Thyroid gland (tissue), 4 donors: ENCODE data around the gene EFCAB13. TPM values are rescaled to one million over a fixed set of nuclear protein-coding genes. Genes with fewer than 3 reads are reported as not detected.

Source experiments
- DNase-seq, 2 donors: peaks; one replicate each; pipeline ENCODE4 v3.0.0-alpha.2; 2019
- H3K27ac ChIP-seq, 3 donors: fragments of 200-600 bp; sonication (generic); 1 replicate in 2 of 3; 2 replicates in 1 of 3; pipeline ENCODE4 v1.5.1; 2016 to 2019; ENCODE audit warnings: mild to moderate bottlenecking in 1 of 3, moderate library complexity in 1 of 3
- H3K27me3 ChIP-seq: fragments of 200-600 bp; sonication (generic); one replicate; pipeline ENCODE4 v1.5.1; 2019
- H3K36me3 ChIP-seq, 2 donors: fragments of 200-600 bp; sonication (generic); one replicate each; pipeline ENCODE4 v1.5.1; 2016 to 2019
- H3K4me1 ChIP-seq, 2 donors: fragments of 200-600 bp; sonication (generic); one replicate each; pipeline ENCODE4 v1.5.1; 2017 to 2019
- H3K4me3 ChIP-seq, 3 donors: fragments of 200-600 bp; sonication (generic); replicated peaks in 1 of 3; 1 replicate in 2 of 3; 2 replicates in 1 of 3; pipeline ENCODE4 v1.5.1; 2016; ENCODE audit warnings: mild to moderate bottlenecking in 1 of 3
- H3K9me3 ChIP-seq: fragments of 200-600 bp; sonication (generic); one replicate; pipeline ENCODE4 v1.5.1; 2017
- CTCF ChIP-seq, 6 experiments: fragments of 200-600 bp in 3 of 6; fragments of 450-650 bp in 3 of 6; sonication (generic) in 3 of 6; IDR thresholded peaks; one replicate each; pipeline ENCODE4 v1.5.1; 2016 to 2019; ENCODE audit warnings: antibody characterized with exemption in 6 of 6, mild to moderate bottlenecking in 2 of 6, inconsistent platforms in 1 of 6, moderate library complexity in 1 of 6
- POLR2A ChIP-seq, 2 donors: fragments of 450-650 bp; IDR thresholded peaks; one replicate each; pipeline ENCODE4 v1.6.1; 2017; ENCODE audit warnings: antibody characterized with exemption in 2 of 2, mild to moderate bottlenecking in 2 of 2, moderate library complexity in 1 of 2
- WGBS, 2 donors: methylation state at CpG; one replicate each; pipeline ENCODE4 v1.1.5; 2017; 5-methylcytosine and 5-hydroxymethylcytosine counted together
- intact Hi-C: fragments of 100-400 bp; cut with DNase I; formaldehyde crosslinking; loops from one replicate; pipeline ENCODE4 v1.15.1; 2023
- total RNA-seq, 4 donors: library from RNA; depleted of rRNA; stranded (reverse); fragments of >200 nt; gene quantifications; one replicate each; pipeline ENCODE4 v1.2.3, GENCODE V29; 2016

Gene EFCAB13
- total RNA-seq, 4 donors from 2014 or later, result 26.5 to 94.1 (median 48.1) TPM

GRCh38 chr17:47310186-47310733, 13.5 kb upstream of the EFCAB13 start:
- peaks cover 17 to 27% of the 10 kb centered on the region in 2 donors for H3K36me3 ChIP-seq
- peaks cover 9 to 22% of the 10 kb centered on the region in 2 donors for H3K4me1 ChIP-seq
- TF ChIP-seq CTCF (IDR thresholded peaks at IDR 0.05) (no peak), POLR2A (IDR thresholded peaks at IDR 0.05) (no peak)
- no peaks in the 10 kb centered on the region for H3K27me3 ChIP-seq
- DNase-seq, result no peak
- H3K27ac ChIP-seq, result peak overlapping the region in 2 of 3 donors; percentile 40 to 47
- H3K4me3 ChIP-seq, result no peak overlapping the region
- intact Hi-C loops, result no loop called here
- no peaks in the 10 kb centered on the region for H3K9me3 ChIP-seq
- 81 to 89% methylated on average over 3 to 4 of the region's 4 CpGs for WGBS, 2 donors

GRCh38 chr17:47311420-47311819, 12.3 kb upstream of the EFCAB13 start:
- H3K27me3 ChIP-seq, result no peaks in the 10 kb centered on the region
- peak overlapping the region in 1 of 3 donors; percentile 40 for H3K27ac ChIP-seq
- TF ChIP-seq CTCF (IDR thresholded peaks at IDR 0.05) (no peak), POLR2A (IDR thresholded peaks at IDR 0.05) (no peak)
- H3K4me1 ChIP-seq, result peaks cover 0 to 10% of the 10 kb centered on the region in 2 donors
- DNase-seq, result no peak
- H3K9me3 ChIP-seq, result no peaks in the 10 kb centered on the region
- intact Hi-C loops, result no loop called here
- H3K36me3 ChIP-seq, result peaks cover 17 to 27% of the 10 kb centered on the region in 2 donors
- H3K4me3 ChIP-seq, result no peak overlapping the region

- peaks cover 0 to 3% of the 10 kb centered on the region in 2 donors for H3K4me1 ChIP-seq
- DNase-seq, result peak in 1 of 2 donors; percentile 32
- no peak overlapping the region for H3K4me3 ChIP-seq
- 43 to 48% methylated on average over 7 of the region's 7 CpGs for WGBS, 2 donors
- H3K9me3 ChIP-seq, result no peaks in the 10 kb centered on the region
- intact Hi-C loops, result loop anchor here (5.0 kb wide), 1 partner anchor 88 kb away; no protein-coding TSS in a partner anchor
- H3K27me3 ChIP-seq, result no peaks in the 10 kb centered on the region
- peaks cover 3 to 6% of the 10 kb centered on the region in 2 donors for H3K36me3 ChIP-seq
- TF ChIP-seq CTCF (IDR thresholded peaks at IDR 0.05) (peak; percentile 37 to 89 (median 76)), POLR2A (IDR thresholded peaks at IDR 0.05) (no peak)
- H3K27ac ChIP-seq, result peak overlapping the region in 2 of 3 donors; percentile 20 to 28
Observed at GRCh38 chr17:47315451-47316266, 8.1 kb upstream of the EFCAB13 start.

- Histone ChIP-seq H3K4me3 (no peak overlapping the region), H3K36me3 (peaks cover 0 to under 1% of the 10 kb centered on the region in 2 donors), H3K4me1 (peaks cover 0 to 3% of the 10 kb centered on the region in 2 donors), H3K9me3 (no peaks in the 10 kb centered on the region), H3K27ac (peak overlapping the region; percentile 20 to 35 (median 28)), H3K27me3 (no peaks in the 10 kb centered on the region)
- 45% methylated on average over 3 of the region's 3 CpGs for WGBS, 2 donors
- no peak for DNase-seq
- TF ChIP-seq CTCF (IDR thresholded peaks at IDR 0.05) (no peak), POLR2A (IDR thresholded peaks at IDR 0.05) (no peak)
- intact Hi-C loops, result loop anchor here (5.0 kb wide), 1 partner anchor 89 kb away; no protein-coding TSS in a partner anchor
Observed at GRCh38 chr17:47316311-47316710, 7.4 kb upstream of the EFCAB13 start.

- intact Hi-C loops, result loop anchor here (5.0 kb wide), 1 partner anchor 90 kb away; no protein-coding TSS in a partner anchor
- no peaks in the 10 kb centered on the region for H3K9me3 ChIP-seq
- no peaks in the 10 kb centered on the region for H3K27me3 ChIP-seq
- no peaks in the 10 kb centered on the region for H3K36me3 ChIP-seq
- H3K4me3 ChIP-seq, result no peak overlapping the region
- TF ChIP-seq CTCF (IDR thresholded peaks at IDR 0.05) (no peak), POLR2A (IDR thresholded peaks at IDR 0.05) (no peak)
- DNase-seq, result no peak
- WGBS, 2 donors, result 80 to 83% methylated on average over 2 of the region's 2 CpGs
- peak overlapping the region in 2 of 3 donors; percentile 15 to 35 for H3K27ac ChIP-seq
- H3K4me1 ChIP-seq, result peaks cover 0 to 3% of the 10 kb centered on the region in 2 donors
Observed at GRCh38 chr17:47317119-47317518, 6.6 kb upstream of the EFCAB13 start.
